ENCODE results near the gene IGF1R.
"Not testable (repeated sequence)": the region's sequence is repeated elsewhere in the genome, so short reads cannot be mapped to it uniquely, and the experiment has no call there.

The IGF1R gene

DNA sequence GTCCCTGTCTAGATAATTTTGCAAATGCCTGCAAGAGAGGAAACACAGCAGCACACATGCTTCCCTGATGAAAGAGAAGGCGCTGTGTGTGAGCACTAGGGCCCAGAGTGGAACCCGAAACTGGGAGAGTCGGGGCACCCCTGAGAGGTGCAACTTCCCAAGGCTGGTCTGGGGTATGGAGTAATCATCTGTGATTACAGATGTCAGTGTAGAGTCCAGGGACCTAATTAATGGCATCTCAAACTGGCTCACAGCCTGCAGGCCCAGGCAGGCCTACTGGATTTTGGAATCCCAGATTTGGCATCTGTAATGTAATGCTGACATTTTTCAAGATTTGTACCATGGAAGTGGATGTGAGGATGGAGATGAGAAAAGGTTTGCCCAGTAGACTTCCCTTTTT lies 329.8 kb downstream of the IGF1R start:
- no peak for DNase-seq

DNA sequence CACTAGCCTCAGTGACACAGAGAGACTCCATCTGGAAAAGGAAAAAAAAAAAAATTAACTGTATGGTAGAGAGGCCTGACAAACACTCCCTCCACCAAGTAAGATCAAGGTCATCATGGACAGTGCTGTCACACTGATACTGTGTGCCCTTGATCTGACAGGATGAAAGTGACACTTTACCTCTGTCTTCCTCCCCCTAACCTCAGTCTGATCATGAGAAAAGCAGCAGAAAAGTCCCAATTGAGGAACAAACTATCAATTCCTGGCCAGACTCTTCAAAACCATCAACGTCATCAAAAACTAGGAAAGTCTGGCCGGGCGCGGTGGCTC lies 332.5 kb downstream of the IGF1R start:
- no peak for DNase-seq

DNA sequence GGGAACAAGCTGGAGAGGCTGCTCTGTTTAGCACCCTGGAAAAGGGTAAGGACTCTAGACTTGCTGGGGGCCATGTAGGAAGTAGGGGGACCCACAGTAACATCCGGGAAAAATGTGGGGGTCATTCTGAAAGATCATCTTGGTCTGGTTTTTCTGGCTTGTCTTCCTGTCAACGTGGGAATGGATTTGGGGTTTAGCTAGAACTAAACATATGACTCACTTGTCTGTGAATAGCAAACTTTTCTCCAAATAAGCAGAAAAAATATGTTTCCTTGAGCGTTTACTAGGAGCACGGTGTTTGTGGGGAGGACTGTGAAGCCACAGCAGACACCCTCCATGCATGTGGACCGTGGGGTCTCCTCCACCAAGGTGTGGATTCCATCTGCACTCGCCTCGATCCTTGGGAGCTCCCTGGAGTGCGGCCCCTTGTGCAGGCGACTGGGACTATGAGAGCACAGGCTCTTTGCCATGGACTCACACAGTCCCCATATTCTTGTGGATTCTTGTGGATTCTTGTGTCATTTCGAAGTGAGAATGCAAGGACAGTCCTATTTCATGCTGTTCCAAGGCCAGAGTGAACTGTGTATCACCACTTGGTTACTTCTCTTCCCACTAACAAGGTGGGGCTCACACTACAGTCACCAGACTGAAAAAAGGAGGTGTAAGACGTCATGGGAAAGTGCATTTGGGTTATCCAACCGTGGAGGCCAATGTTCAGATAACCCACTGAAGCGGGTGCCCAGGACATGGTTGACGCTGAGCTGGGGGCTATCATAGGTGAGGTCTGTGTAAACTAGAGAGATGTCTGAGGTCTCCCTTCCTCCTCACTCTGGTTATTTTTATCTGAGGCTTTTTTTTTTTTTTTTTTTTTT lies 333.7 kb downstream of the IGF1R start:
- no peak for DNase-seq

DNA sequence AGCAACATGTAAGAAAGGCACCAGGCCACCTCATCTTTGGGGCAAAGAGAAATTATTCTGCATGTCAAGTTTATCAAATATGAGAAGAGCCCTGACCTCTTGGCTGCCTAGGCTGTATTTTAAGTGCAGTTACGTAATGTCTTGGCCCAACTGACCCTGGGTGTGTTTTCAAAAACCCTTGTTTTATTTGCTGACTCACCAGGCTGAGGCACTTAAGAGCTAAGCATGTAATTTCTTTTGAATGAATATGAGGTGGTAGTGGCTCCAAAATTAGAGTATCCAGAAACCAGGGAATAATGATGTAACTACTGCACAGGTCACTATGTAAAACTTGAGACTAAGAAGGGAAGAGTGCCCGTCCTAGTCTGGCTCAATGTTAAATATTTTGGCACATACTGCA lies 335.0 kb downstream of the IGF1R start:
- no peak for DNase-seq

DNA sequence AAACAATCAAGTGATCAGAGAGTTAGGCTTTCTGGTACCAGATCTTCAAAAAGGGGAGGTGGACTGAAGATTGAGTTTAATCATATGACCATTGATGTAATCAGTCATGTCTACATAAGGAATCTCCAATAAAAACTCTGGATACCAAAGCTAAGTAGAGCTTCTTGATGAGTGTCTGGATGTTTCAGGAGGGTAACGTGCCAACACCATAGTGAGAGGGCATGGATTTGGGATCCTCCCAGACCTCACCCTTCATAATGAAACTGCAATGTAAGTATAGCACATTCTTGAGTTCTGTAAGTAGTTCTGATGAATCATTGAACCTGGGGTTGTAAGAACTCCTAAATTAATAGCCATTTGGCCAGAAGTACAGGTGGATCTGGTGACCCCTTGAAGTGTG lies 337.9 kb downstream of the IGF1R start:
- DNase-seq, result no peak

DNA sequence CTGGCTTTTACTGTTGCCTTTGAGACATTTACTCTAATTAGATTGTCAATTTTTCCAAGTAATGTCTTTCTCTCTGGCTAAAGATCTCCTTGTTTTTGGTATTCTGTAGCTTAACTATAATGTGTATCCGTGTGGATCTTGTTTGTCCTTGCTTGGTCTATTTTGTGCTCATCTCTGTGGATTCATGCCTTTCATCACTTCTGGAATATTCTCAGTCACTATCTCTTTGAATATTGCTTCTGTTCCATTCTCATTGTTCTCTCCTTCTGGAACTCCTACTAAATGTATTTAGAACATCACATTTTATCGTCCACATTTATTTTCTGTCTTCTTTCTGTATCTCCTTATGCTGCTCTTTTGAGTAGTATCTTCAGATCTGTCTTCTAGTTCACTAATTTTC lies 346.6 kb downstream of the IGF1R start:
- no peak for DNase-seq

DNA sequence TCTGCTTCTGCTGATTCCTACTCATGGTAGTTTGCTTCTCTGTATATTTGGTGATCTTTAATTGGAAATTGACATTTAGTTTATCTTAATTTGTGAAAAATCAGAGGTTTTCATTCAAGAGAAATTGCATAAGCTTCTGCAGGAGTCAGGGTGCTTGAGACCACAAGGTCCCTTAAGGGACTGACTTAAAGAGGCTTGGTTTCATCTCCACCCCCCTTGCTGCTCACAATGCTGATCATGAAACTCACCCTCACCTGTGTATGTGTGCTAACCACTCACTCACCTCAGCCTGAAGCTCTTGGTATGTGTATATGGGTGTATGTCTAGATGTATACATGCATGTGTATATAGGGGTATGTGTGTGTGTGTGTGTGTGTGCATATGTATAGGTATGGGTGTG lies 347.8 kb downstream of the IGF1R start:
- no peak for DNase-seq

DNA sequence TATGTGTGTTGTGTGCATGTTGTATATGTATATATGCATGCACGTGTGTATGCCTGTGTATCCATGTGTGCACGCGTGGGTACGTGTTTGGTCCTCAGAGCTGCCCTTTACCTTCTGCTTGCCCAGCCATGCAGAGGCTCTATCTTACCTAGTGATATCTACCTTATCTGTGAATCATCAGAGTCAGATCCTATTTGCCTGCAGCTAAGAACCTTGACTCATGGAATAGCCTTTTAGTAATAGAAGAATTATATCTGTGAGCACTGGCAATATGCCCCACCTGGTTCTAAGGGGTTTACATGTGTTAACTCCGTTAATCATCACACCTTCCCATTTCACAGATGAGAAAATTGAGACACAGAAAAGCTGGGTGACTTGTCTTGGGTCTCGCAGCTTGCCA lies 348.3 kb downstream of the IGF1R start:
- no peak for DNase-seq

DNA sequence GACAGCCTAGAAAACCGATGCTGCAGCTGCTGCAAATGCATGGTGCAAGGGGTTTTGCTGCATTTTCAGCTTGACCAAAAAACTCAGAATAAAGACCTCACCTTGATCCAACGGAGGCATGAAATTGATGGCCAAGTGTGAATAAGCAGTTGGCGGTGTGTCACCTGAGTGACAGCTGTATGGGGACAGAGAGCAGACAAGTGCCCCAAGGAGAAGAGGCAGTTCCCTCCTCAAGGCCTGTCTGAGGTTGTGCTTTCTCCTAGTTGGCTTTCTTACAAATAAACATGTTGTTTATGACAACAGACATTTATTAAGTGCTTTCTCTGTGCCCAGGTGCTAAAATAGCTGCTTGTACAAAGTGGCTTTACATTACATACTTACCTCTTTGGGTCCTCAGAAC lies 349.0 kb downstream of the IGF1R start:
- no peak for DNase-seq

DNA sequence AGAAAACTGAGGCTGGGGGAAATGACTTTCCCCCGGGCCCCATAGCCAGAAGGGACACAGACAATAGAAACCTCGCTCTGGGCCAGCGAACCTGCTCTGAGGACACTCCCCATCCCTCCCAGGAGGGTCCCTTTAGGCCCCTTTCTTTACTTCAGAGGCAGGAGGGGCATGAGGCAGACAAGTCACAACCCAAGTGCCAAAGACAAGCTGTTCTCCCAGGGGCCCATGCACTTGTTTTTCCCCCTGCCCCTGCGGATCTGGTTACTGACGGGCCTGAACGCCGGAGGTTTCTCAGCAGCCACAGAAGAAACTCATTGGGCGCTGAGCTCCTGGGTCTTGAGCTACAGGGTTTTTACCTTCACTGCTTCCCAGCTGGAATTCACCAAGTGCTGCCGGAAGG lies 349.4 kb downstream of the IGF1R start:
- no peak for DNase-seq

DNA sequence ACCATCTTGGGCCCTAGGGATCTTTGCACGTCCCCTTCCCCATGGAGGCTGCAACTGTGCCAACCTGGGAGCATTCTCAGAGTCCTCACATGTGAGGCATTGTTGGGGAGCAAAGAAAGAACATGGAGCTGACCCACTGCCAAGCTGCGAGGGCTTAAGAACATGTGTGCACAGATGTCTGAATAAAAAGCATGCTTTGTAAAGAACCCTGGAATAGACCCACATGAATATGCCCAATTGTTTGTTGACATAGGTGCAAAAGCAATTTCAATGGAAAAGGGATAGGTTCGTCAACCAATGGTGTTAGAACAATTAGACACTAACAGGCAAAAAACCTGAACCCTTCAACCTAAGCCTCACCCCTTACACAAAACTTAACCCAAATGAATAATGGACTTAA lies 349.9 kb downstream of the IGF1R start:
- no peak for DNase-seq

DNA sequence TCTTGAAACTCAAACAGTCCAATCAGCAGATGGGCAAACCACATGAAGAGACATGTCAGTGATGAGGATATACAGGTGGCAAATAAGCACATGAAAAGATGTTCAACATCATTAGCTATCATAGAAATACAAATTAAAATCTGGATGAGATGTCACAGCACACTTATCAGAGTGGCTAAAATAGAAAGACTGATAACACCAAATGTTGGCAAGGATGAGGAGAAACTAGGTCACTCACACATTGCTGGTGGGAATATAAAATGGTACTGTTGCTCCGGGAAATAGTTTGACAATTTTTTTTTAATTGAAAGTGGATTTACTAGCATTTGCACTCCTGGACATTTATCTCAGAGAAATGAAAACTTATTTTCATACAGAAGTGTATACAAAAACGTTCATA lies 350.9 kb downstream of the IGF1R start:
- DNase-seq, result no peak

DNA sequence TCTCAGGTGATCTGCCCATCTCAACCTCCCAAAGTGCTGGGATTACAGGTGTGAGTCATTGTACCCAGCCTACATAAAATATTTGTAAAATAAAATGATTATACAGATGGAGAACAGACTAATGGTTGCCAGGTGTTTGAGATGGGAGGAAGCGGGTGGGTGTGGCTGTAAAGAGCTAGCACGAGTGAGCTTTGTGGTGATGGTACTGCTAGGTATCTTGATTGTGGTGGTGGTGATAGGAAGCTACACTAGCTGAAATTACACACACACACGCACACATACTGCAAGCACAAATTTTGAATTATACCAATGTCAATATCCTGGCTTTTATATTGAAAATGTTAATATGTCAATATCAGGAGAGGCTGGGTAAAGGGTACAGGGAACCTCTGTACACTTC lies 353.9 kb downstream of the IGF1R start:
- DNase-seq, result no peak

DNA sequence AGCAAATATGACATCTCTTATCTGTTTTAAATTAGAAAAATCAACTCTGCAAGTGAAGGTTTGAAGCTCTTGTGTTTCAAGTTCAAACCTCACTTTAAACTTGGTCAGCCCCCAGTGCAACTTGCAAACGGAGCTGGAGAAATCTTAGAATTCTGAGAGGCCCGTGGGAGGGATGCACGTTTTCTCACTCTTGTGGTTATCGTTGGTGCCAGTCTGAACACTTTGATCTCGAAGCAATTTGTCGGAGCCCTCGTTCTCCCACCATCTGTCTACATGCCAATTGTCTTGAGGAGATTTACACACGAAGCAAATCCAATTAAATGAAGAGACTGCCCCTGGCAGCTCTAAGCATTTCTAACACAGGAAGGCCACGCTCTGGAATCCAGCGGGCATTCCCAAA lies 355.0 kb downstream of the IGF1R start:
- not testable (repeated sequence) for DNase-seq

DNA sequence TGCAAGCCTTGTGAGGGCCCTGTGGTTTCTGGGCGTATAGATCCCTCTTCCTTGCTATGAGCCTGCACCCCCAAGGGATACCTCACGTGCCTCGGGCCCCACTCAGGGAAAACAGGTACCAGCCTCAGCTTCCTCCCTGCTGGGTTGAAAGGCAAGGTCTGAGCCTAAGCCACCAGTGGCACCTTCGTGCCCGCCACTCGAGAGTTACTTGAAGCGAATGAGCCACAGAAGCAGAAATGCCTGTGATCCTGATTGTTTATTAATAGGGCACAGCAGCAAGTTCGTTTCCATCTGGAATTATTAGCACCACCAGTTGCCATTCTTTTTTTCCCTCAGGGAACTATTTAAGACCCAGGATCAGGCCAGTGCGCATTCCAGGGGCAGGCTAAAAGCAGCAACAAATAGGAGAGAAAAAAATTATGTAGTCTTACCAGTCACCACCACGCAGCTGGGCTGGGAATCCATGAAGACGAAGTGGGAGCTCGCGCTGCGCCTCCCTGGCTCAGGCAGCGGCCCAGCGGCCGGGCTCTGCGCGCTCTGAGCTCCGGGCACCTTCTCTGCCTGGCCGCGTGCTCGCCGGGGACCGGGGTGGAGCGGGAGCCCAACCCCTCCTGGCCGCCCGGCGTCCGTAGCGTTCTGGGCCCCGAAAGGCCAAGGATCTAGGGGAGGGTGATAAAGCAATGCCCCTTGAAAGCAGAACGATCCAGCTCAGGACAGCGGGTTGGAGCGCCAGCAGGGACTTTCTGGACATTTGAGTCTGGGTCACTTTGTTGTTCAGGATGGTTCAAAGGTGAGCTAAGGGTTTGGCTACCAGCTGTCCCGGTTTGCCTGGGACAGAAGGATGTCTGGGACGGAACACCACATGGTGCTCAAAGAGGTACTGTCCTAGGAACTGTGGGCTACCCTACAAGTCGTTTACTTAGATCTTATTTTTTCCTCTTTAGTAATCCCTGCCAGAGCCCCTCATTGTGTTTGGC lies 356.9 kb downstream of the IGF1R start:
- not testable (repeated sequence) for DNase-seq

DNA sequence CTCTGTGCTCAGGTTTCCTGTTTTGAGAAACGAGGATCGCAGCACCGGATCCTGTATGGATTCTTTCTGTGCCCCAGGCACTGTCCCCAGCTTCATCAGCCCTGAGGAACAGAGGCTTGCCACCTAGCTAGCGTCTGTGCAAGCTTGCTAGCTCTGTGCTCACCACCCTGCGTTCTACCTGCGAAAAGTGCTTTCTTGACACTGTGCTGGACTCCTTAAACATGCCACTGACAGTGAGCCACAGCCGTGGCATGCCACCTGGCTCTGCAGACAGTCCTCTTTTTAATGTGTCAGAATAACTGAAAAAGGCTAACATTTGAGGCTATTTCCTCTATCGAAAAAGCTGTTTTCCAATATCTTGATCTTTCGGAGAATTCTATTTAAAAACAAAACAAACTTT lies 357.8 kb downstream of the IGF1R start:
- no peak for DNase-seq

DNA sequence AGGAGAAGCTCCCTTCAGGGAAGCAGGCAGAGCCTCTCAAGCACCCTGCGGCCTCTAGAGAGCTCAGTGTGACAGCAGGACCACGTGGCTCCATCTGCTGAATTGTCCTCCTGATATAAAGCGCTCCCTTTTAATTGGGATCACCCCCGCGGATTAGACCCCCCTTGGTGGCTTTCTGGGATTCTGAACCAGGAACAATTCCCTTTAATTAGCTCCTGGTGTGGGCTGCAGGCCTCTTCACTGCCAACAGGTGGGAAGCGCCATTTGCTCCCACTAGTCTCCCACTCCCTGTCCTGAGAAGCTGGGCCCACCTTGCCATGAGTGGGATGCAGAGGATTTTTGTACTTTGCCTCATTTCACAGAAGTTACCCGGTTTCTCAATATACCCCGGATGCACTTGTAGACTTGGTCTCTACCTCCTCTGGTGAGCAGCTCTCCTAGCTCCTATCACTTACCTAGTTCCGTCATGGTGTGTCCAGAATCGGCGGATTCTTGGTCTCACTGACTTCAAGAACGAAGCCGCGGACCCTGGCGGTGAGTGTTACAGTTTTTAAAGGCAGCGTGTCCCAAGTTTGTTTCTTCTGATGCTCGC lies 358.7 kb downstream of the IGF1R start:
- no peak for DNase-seq

DNA sequence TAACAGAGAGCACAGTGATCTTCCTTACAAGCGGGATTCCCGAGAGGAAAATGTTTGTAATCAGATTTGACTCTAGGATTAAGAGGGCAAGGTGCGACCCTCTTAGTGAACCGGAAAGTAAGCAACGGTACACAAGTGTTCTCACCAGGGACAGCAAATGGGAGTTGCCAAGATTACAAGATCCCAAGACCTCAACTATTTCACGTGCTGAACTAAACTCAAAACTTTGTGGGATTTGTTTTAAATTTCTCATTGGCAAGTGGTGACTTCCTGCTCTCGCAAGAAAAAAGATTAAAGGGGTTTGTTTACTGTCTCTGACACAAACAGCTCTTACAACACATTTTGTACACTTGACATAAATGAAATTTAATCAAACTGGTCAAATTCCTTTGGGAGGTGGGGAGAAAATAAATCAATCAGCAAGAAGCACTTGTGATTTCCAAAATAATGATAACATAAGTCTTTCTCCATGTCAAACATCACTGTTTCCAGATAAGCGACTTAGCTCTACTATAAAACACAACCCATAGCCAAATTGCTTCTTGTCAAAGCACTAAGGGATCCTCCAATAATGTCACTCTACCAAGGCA lies 361.5 kb downstream of the IGF1R start:
- DNase-seq, result no peak

DNA sequence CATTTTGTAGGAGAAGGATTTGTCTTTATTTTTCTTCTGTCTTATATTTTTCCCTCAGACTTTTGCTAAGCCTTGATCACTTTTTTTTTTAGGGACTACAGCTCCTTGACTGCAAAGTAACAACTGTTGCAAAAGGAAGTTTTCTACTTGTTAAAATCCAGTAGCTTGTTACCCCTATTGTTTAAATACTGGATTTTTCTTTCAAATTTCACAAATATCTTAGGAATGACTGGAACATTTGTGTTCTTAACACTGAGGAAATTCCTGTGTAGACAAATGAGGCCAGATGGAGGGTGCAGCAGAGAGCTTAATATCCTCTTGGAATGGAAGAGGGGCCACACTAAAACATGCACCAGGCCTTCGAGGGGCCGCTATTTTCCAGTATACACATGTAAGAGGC lies 362.4 kb downstream of the IGF1R start:
- no peak for DNase-seq
